ENCODE data around the gene ARG1.

The ARG1 gene

GRCh38 chr6:131561925-131562707 is 10.9 kb upstream of the ARG1 start:
- TF ChIP-seq POLR2A (IDR thresholded peaks at IDR 0.05; ENCODE audit: low read depth, low read length), result no peak
- no peak for FAIRE-seq
- DNase-seq (ENCODE audit: insufficient read length, low spot score), result no peak

GRCh38 chr6:131565056-131565455 is 8.0 kb upstream of the ARG1 start:
- FAIRE-seq (no peak), DNase-seq (ENCODE audit: insufficient read length, low spot score) (no peak)
- TF ChIP-seq POLR2A (IDR thresholded peaks at IDR 0.05; ENCODE audit: low read depth, low read length), result no peak

GRCh38 chr6:131568726-131569125 is 4.3 kb upstream of the ARG1 start:
- DNase-seq (ENCODE audit: insufficient read length, low spot score) (no peak), FAIRE-seq (no peak)
- no peak for TF ChIP-seq POLR2A (IDR thresholded peaks at IDR 0.05; ENCODE audit: low read depth, low read length)

GRCh38 chr6:131574133-131574532 is 1.1 kb downstream of the ARG1 start:
- DNase-seq (ENCODE audit: insufficient read length, low spot score), result no peak
- FAIRE-seq, result no peak
- no peak for TF ChIP-seq POLR2A (IDR thresholded peaks at IDR 0.05; ENCODE audit: low read depth, low read length)

GRCh38 chr6:131574686-131575085 is 1.7 kb downstream of the ARG1 start:
- DNase-seq (ENCODE audit: insufficient read length, low spot score) (no peak), FAIRE-seq (no peak)
- no peak for TF ChIP-seq POLR2A (IDR thresholded peaks at IDR 0.05; ENCODE audit: low read depth, low read length)

- DNase-seq (ENCODE audit: insufficient read length, low spot score) (no peak), FAIRE-seq (no peak)
- TF ChIP-seq POLR2A (IDR thresholded peaks at IDR 0.05; ENCODE audit: low read depth, low read length), result no peak
Observed at GRCh38 chr6:131575834-131576478, 2.9 kb downstream of the ARG1 start.

- DNase-seq (ENCODE audit: insufficient read length, low spot score) (no peak), FAIRE-seq (no peak)
- TF ChIP-seq POLR2A (IDR thresholded peaks at IDR 0.05; ENCODE audit: low read depth, low read length), result no peak
Observed at GRCh38 chr6:131581523-131581922, 8.5 kb downstream of the ARG1 start.

GRCh38 chr6:131586543-131586942 is 13.5 kb downstream of the ARG1 start:
- FAIRE-seq (no peak), DNase-seq (ENCODE audit: insufficient read length, low spot score) (no peak)
- no peak for TF ChIP-seq POLR2A (IDR thresholded peaks at IDR 0.05; ENCODE audit: low read depth, low read length)

GRCh38 chr6:131587909-131588308 is 14.9 kb downstream of the ARG1 start:
- FAIRE-seq, result no peak
- no peak for DNase-seq (ENCODE audit: insufficient read length, low spot score)
- no peak for TF ChIP-seq POLR2A (IDR thresholded peaks at IDR 0.05; ENCODE audit: low read depth, low read length)

GRCh38 chr6:131588643-131589042 is 15.6 kb downstream of the ARG1 start:
- no peak for FAIRE-seq

GRCh38 chr6:131592935-131593334 is 19.9 kb downstream of the ARG1 start:
- no peak for FAIRE-seq
- DNase-seq (ENCODE audit: insufficient read length, low spot score), result no peak
- no peak for TF ChIP-seq POLR2A (IDR thresholded peaks at IDR 0.05; ENCODE audit: low read depth, low read length)

More at GRCh38 chr6:131588643-131589042, 15.6 kb downstream of the ARG1 start:
- no peak for DNase-seq (ENCODE audit: insufficient read length, low spot score)
- no peak for TF ChIP-seq POLR2A (IDR thresholded peaks at IDR 0.05; ENCODE audit: low read depth, low read length)

GRCh38 chr6:131594074-131594473 is 21.0 kb downstream of the ARG1 start:
- no peak for TF ChIP-seq POLR2A (IDR thresholded peaks at IDR 0.05; ENCODE audit: low read depth, low read length)
- DNase-seq (ENCODE audit: insufficient read length, low spot score), result no peak
- no peak for FAIRE-seq

- FAIRE-seq (no peak), DNase-seq (ENCODE audit: insufficient read length, low spot score) (no peak)
- no peak for TF ChIP-seq POLR2A (IDR thresholded peaks at IDR 0.05; ENCODE audit: low read depth, low read length)
Observed at GRCh38 chr6:131597446-131597845, 24.4 kb downstream of the ARG1 start.

- TF ChIP-seq POLR2A (IDR thresholded peaks at IDR 0.05; ENCODE audit: low read depth, low read length), result no peak
- FAIRE-seq, result no peak
- no peak for DNase-seq (ENCODE audit: insufficient read length, low spot score)
Observed at GRCh38 chr6:131600716-131601115, 27.7 kb downstream of the ARG1 start.

GRCh38 chr6:131602781-131603312 is 29.8 kb downstream of the ARG1 start:
- TF ChIP-seq POLR2A (IDR thresholded peaks at IDR 0.05; ENCODE audit: low read depth, low read length), result no peak
- DNase-seq (ENCODE audit: insufficient read length, low spot score) (peak; percentile 9), FAIRE-seq (peak; percentile 75)
